B cell (primary cell): Measurements from ENCODE around the gene ZNF814. TPM values are rescaled to one million over a fixed set of nuclear protein-coding genes. Genes with fewer than 3 reads are reported as not detected.

Experiments used
- ATAC-seq: fragments of 200-7000 bp; cut with Tn5 transposase; one replicate; pipeline ENCODE4 v1.10.0; 2021; ENCODE audit warnings: low read depth, mild to moderate bottlenecking, moderate number of reproducible peaks, moderate library complexity
- CTCF ChIA-PET: fragments of 350-600 bp; sonication (Branson Sonifier 250); formaldehyde crosslinking; loops from one replicate; lab custom pipeline; 2021; ENCODE audit warnings: antibody characterized with exemption, inconsistent platforms; lab: Charles Lee
- POLR2A ChIA-PET: fragments of 350-600 bp; sonication (Branson Sonifier 250); formaldehyde crosslinking; loops from one replicate; lab custom pipeline; 2021; ENCODE audit warnings: antibody characterized with exemption; lab: Charles Lee
- DNase-seq: peaks from one replicate; pipeline ENCODE4 v3.0.0; 2013
- H2AFZ ChIP-seq: 2 replicates; pipeline ENCODE4 v1.6.1; 2012; ENCODE audit warnings: mild to moderate bottlenecking, low read depth, low read length; ENCODE audit not compliant: insufficient read depth, poor library complexity, severe bottlenecking
- H3K27ac ChIP-seq, 2 donors: 1 replicate in 1 of 2; 2 replicates in 1 of 2; pipeline ENCODE4 v1.5.1; 2012 to 2013; ENCODE audit warnings: low read length in 2 of 2, mild to moderate bottlenecking in 2 of 2, moderate library complexity in 1 of 2
- H3K27me3 ChIP-seq, 4 experiments: fragments of 200-600 bp in 1 of 4; sonication (generic) in 1 of 4; replicated peaks in 1 of 4; 1 replicate in 2 of 4; 2 replicates in 2 of 4; pipeline versions ENCODE4 v1.6.1 to v1.7.0; 2013 to 2016; ENCODE audit warnings: low read length in 3 of 4, mild to moderate bottlenecking in 2 of 4, mixed read lengths in 1 of 4, moderate library complexity in 1 of 4; ENCODE audit not compliant: insufficient read depth in 4 of 4, control insufficient read depth in 3 of 4; ENCODE audit errors: control extremely low read depth in 1 of 4
- H3K36me3 ChIP-seq, 2 experiments: replicated peaks in 1 of 2; 1 replicate in 1 of 2; 2 replicates in 1 of 2; pipeline versions ENCODE4 v1.6.1 to v1.7.1; 2013; ENCODE audit warnings: low read length in 1 of 2; ENCODE audit not compliant: insufficient read depth in 2 of 2, control insufficient read depth in 1 of 2; ENCODE audit errors: control extremely low read depth in 1 of 2, extremely low read depth in 1 of 2
- H3K4me1 ChIP-seq, 2 donors: fragments of 200-600 bp in 1 of 2; sonication (generic) in 1 of 2; 1 replicate in 1 of 2; 2 replicates in 1 of 2; pipeline versions ENCODE4 v1.5.1 to v1.6.1; 2013 to 2017; ENCODE audit warnings: low read length in 2 of 2; ENCODE audit not compliant: control insufficient read depth in 2 of 2, insufficient read depth in 2 of 2
- H3K4me2 ChIP-seq: replicated peaks from 2 replicates; pipeline ENCODE3; 2012; ENCODE audit warnings: mild to moderate bottlenecking, low read depth, low read length; ENCODE audit not compliant: poor library complexity, severe bottlenecking
- H3K4me3 ChIP-seq, 5 experiments: fragments of 200-600 bp in 1 of 5; sonication (generic) in 1 of 5; 1 replicate in 3 of 5; 2 replicates in 2 of 5; pipeline versions ENCODE4 v1.5.1 to v1.7.0; 2011 to 2016; ENCODE audit warnings: low read length in 4 of 5, mild to moderate bottlenecking in 4 of 5, low read depth in 2 of 5, control low read depth in 1 of 5, moderate library complexity in 1 of 5; ENCODE audit not compliant: insufficient read depth in 1 of 5; ENCODE audit errors: control extremely low read depth in 1 of 5, extremely low read depth in 1 of 5
- H3K79me2 ChIP-seq: fragments of 200-600 bp; sonication (generic); one replicate; pipeline ENCODE4 v1.6.0; 2016; ENCODE audit warnings: low read length; ENCODE audit not compliant: control insufficient read depth, insufficient read depth
- H3K9ac ChIP-seq: fragments of 200-600 bp; sonication (generic); 2 replicates; pipeline ENCODE4 v1.6.1; 2017; ENCODE audit warnings: mild to moderate bottlenecking, low read length, moderate library complexity
- H3K9me3 ChIP-seq, 3 donors: one replicate each; pipeline versions ENCODE4 v1.6.1 to v1.7.1; 2013; ENCODE audit warnings: low read length in 2 of 3; ENCODE audit not compliant: control insufficient read depth in 2 of 3, insufficient read depth in 1 of 3; ENCODE audit errors: control extremely low read depth in 1 of 3
- H4K20me1 ChIP-seq: 2 replicates; pipeline ENCODE4 v1.6.0; 2012; ENCODE audit warnings: mild to moderate bottlenecking, low read length; ENCODE audit not compliant: insufficient read depth, control insufficient read depth, poor library complexity, severe bottlenecking
- H3K27ac Mint-ChIP-seq: one replicate; pipeline ENCODE4 v1.8.0; 2021; ENCODE audit warnings: mixed read lengths
- H3K27me3 Mint-ChIP-seq: one replicate; pipeline ENCODE4 v1.8.0; 2021; ENCODE audit warnings: mixed read lengths
- H3K4me1 Mint-ChIP-seq: one replicate; pipeline ENCODE4 v1.8.0; 2021; ENCODE audit warnings: mixed read lengths
- H3K4me3 Mint-ChIP-seq: one replicate; pipeline ENCODE4 v1.8.0; 2021; ENCODE audit warnings: mixed read lengths
- H3K9me3 Mint-ChIP-seq: one replicate; pipeline ENCODE4 v1.8.0; 2022; ENCODE audit warnings: mixed read lengths; ENCODE audit not compliant: insufficient read depth
- CTCF ChIP-seq: fragments of 200-600 bp; IDR thresholded peaks from one replicate; pipeline ENCODE4 v1.8.0; 2022; ENCODE audit warnings: antibody characterized with exemption, mild to moderate bottlenecking
- EZH2 ChIP-seq: IDR thresholded peaks from 2 replicates; pipeline ENCODE4 v1.6.1; 2012; ENCODE audit warnings: borderline replicate concordance, low read depth, mild to moderate bottlenecking, moderate library complexity, low read length; ENCODE audit not compliant: insufficient read depth, poor library complexity, severe bottlenecking
- WGBS: methylation state at CpG from one replicate; pipeline ENCODE4 v1.1.5; 2013; ENCODE audit warnings: missing lambda C conversion rate; ENCODE audit not compliant: insufficient coverage; 5-methylcytosine and 5-hydroxymethylcytosine counted together
- intact Hi-C: fragments of 100-400 bp; cut with micrococcal nuclease; formaldehyde crosslinking; loops from one replicate; pipeline ENCODE4 v1.10.0; 2022
- polyA plus RNA-seq: library from polyadenylated mRNA; depleted of rRNA; stranded (reverse); fragments of >200 nt; gene quantifications from 2 replicates; pipeline ENCODE4 v1.2.3, GENCODE V29; 2012
- total RNA-seq, 2 donors: library from RNA; stranded (reverse); fragments of 120-200 nt in 1 of 2; gene quantifications; 1 replicate in 1 of 2; 2 replicates in 1 of 2; pipeline versions ENCODE4 v1.2.3 to v1.2.4, GENCODE V29; 2013 to 2022

Gene ZNF814
- total and polyA plus RNA-seq, 2 donors (not counting 1 experiment from before 2014, with no cell fraction given), result 28.9 to 83.9 TPM

GRCh38 chr19:57803594-57804325 lies 85.1 kb downstream of the ZNF814 start:
- intact Hi-C loops, result no loop called here
- CTCF ChIA-PET, result no interaction called here
- Histone ChIP-seq H3K4me3 (peak overlapping the region in 3 of 5 experiments; percentile 7 to 64 (median 48)), H3K9ac (peak overlapping the region; percentile 42), H3K9me3 (no peaks in the 10 kb centered on the region), H3K4me1 (peaks cover 16 to 27% of the 10 kb centered on the region in 2 donors), H3K79me2 (peaks cover 36% of the 10 kb centered on the region), H2AFZ (peak overlapping the region; percentile 1), H3K36me3 (peaks cover 6 to 14% of the 10 kb centered on the region in 2 experiments), H3K4me2 (peak overlapping the region; percentile 54), H3K27me3 (no peaks in the 10 kb centered on the region), H3K27ac (peak overlapping the region in 1 of 2 donors; percentile 20), H4K20me1 (peaks cover 7% of the 10 kb centered on the region)
- TF ChIP-seq EZH2, result no peak
- TF ChIP-seq CTCF, result no peak
- peak overlapping the region; percentile 50 for H3K27ac Mint-ChIP-seq
- H3K9me3 Mint-ChIP-seq, result no peaks in the 10 kb centered on the region
- peak overlapping the region; percentile 83 for H3K4me3 Mint-ChIP-seq
- H3K4me1 Mint-ChIP-seq, result peaks cover 46% of the 10 kb centered on the region
- POLR2A ChIA-PET, result interaction anchor here (0.6 kb wide), 1 partner anchor 11 kb away, joined by 3 read pairs; the partner anchor contains the start of gene ZNF552
- peak; percentile 34 for DNase-seq
- H3K27me3 Mint-ChIP-seq, result no peaks in the 10 kb centered on the region
- ATAC-seq, result peak; percentile 17
- WGBS, result 21% methylated on average over 13 of the region's 19 CpGs

GRCh38 chr19:57803265-57803593 lies 85.6 kb downstream of the ZNF814 start:
- H3K9ac ChIP-seq, result peak overlapping the region; percentile 42
- peaks cover 4 to 11% of the 10 kb centered on the region in 2 experiments for H3K36me3 ChIP-seq
- H3K4me1 ChIP-seq, result peaks cover 16 to 27% of the 10 kb centered on the region in 2 donors
- H2AFZ ChIP-seq, result peak overlapping the region; percentile 1
- H3K27ac Mint-ChIP-seq, result peak overlapping the region; percentile 50
- H3K27me3 Mint-ChIP-seq, result no peaks in the 10 kb centered on the region
- peaks cover 33% of the 10 kb centered on the region for H3K79me2 ChIP-seq
- H3K4me3 ChIP-seq, result peak overlapping the region in 3 of 5 experiments; percentile 7 to 64 (median 48)
- H3K4me1 Mint-ChIP-seq, result peaks cover 46% of the 10 kb centered on the region
- peak overlapping the region; percentile 83 for H3K4me3 Mint-ChIP-seq
- H3K27ac ChIP-seq, result peak overlapping the region in 1 of 2 donors; percentile 20
- H3K27me3 ChIP-seq, result no peaks in the 10 kb centered on the region
- no peak for DNase-seq
- ATAC-seq, result no peak
- intact Hi-C loops, result no loop called here
- 13% methylated on average over 6 of the region's 6 CpGs for WGBS
- H4K20me1 ChIP-seq, result peaks cover 7% of the 10 kb centered on the region
- CTCF ChIA-PET, result no interaction called here
- POLR2A ChIA-PET, result interaction anchor here (0.6 kb wide), 1 partner anchor 11 kb away, joined by 3 read pairs; the partner anchor contains the start of gene ZNF552
- H3K9me3 Mint-ChIP-seq, result no peaks in the 10 kb centered on the region
- TF ChIP-seq EZH2 (no peak), CTCF (no peak)
- no peaks in the 10 kb centered on the region for H3K9me3 ChIP-seq
- peak overlapping the region; percentile 54 for H3K4me2 ChIP-seq
